ENCODE data around the gene ZBTB7C. TPM values are rescaled to one million over a fixed set of nuclear protein-coding genes. Genes with fewer than 3 reads are reported as not detected.

The ZBTB7C gene
- total and polyA plus RNA-seq, 2 of the 8 experiments (the other 6 are each of a cell fraction or from before 2014, with no cell fraction given): 0.15 to 0.45 TPM

GRCh38 chr18:48091869-48092497 is 317.2 kb downstream of the ZBTB7C start:
- no peak overlapping the region for H3K14ac ChIP-seq (ENCODE audit: insufficient read length)

More at GRCh38 chr18:48091869-48092497, 317.2 kb downstream of the ZBTB7C start:
- Histone ChIP-seq H2AK5ac (ENCODE audit: low read depth, low read length) (no peak overlapping the region), H3K4me1 (replicated peaks in 1 of 4; ENCODE audit: control insufficient read depth in 3 of 4, insufficient read depth in 4 of 4, low read length in 3 of 4) (no peaks in the 10 kb centered on the region), H3K36me3 (ENCODE audit: control insufficient read depth in 2 of 4, insufficient read depth in 4 of 4, low read length in 3 of 4) (no peaks in the 10 kb centered on the region), H3K79me1 (ENCODE audit: low read depth, low read length) (no peaks in the 10 kb centered on the region), H2BK5ac (ENCODE audit: low read depth, low read length) (no peak overlapping the region), H3K56ac (replicated peaks; ENCODE audit: insufficient read length, low read depth, low read length) (no peak overlapping the region), H2BK120ac (replicated peaks; ENCODE audit: low read depth, low read length) (no peak overlapping the region), H3K4me3 (ENCODE audit: extremely low read depth in 1 of 4, insufficient read depth in 2 of 4, low read depth in 3 of 4, low read length in 4 of 4) (no peak overlapping the region), H3K4ac (replicated peaks; ENCODE audit: insufficient read length, low read depth, low read length) (no peak overlapping the region), H2BK12ac (ENCODE audit: low read depth, low read length) (no peak overlapping the region), H4K8ac (ENCODE audit: extremely low read depth, insufficient read depth, low read length) (no peak overlapping the region), H2BK20ac (ENCODE audit: low read length) (no peak overlapping the region), H2AFZ (ENCODE audit: low read length) (no peak overlapping the region), H3K79me2 (ENCODE audit: control insufficient read depth in 1 of 2, insufficient read depth in 2 of 2, low read length in 2 of 2) (no peaks in the 10 kb centered on the region), H3K23me2 (ENCODE audit: low read depth, low read length) (no peaks in the 10 kb centered on the region), H3K18ac (ENCODE audit: extremely low read depth, low read length) (no peak overlapping the region), H2BK15ac (ENCODE audit: low read length) (no peak overlapping the region), H3K4me2 (ENCODE audit: insufficient read depth in 1 of 2, low read depth in 2 of 2, low read length in 2 of 2) (no peak overlapping the region), H3K23ac (ENCODE audit: insufficient read length) (no peak overlapping the region), H4K5ac (ENCODE audit: insufficient read length, low read depth, low read length) (no peak overlapping the region), H4K91ac (replicated peaks; ENCODE audit: insufficient read length, low read length) (no peak overlapping the region), H4K20me1 (replicated peaks in 1 of 2; ENCODE audit: control insufficient read depth in 1 of 2, insufficient read depth in 2 of 2, low read length in 2 of 2) (no peaks in the 10 kb centered on the region), H3K27me3 (replicated peaks in 1 of 4; ENCODE audit: control insufficient read depth in 3 of 4, extremely low read depth in 1 of 4, insufficient read depth in 3 of 4, low read length in 3 of 4) (0 out of 7 replicates have a peak, but pooled peaks cover 0 to 2% (median 0%) of the 10 kb centered on the region in 4 experiments), H3K9ac (replicated peaks in 1 of 4; ENCODE audit: extremely low read depth in 1 of 4, low read depth in 3 of 4, low read length in 3 of 4) (no peak overlapping the region), H3K27ac (ENCODE audit: low read depth, low read length) (no peak overlapping the region), H3K9me3 (ENCODE audit: insufficient read depth in 2 of 2, low read depth in 1 of 2, low read length in 1 of 2) (no peaks in the 10 kb centered on the region)
- FAIRE-seq (no peak), DNase-seq (ENCODE audit: low read depth in 1 of 2, low spot score in 2 of 2) (no peak)
- 83% methylated on average over 6 of the region's 6 CpGs; no CpG with 5 or more reads in 1 of the 2 experiments for WGBS, 2 experiments (ENCODE audit: extremely low coverage in 1 of 2, insufficient coverage in 1 of 2, insufficient read length in 1 of 2, insufficient replicate concordance in 2 of 2, low coverage in 1 of 2, low lambda C conversion rate in 2 of 2, missing lambda C conversion rate in 1 of 2)
- CTCF ChIA-PET (ENCODE audit: partially characterized antibody): interaction anchor here (0.9 kb wide), 1 partner anchor 54 kb away, joined by 5 read pairs; no protein-coding TSS in a partner anchor
- no peak for TF ChIP-seq EZH2 (IDR thresholded peaks at IDR 0.05; ENCODE audit: low read depth, low read length, severe bottlenecking)
- no peak for TF ChIP-seq SIRT6 (IDR thresholded peaks at IDR 0.05; ENCODE audit: low read length)
- no peak for TF ChIP-seq KDM4A (IDR thresholded peaks at IDR 0.05; ENCODE audit: low read depth, low read length, severe bottlenecking)
- no peak for TF ChIP-seq RXRA (IDR thresholded peaks at IDR 0.05; ENCODE audit: insufficient read depth, low read depth, low read length)
- POLR2A ChIA-PET (ENCODE audit: partially characterized antibody): no interaction called here
